Mesothelial cell of epicardium (in vitro differentiated cells): ENCODE data around the gene USP17L27. TPM values are rescaled to one million over a fixed set of nuclear protein-coding genes. Genes with fewer than 3 reads are reported as not detected.
"Not testable (repeated sequence)": the region's sequence is repeated elsewhere in the genome, so short reads cannot be mapped to it uniquely, and the experiment has no call there.

Experiments
- DNase-seq, 2 experiments: peaks; one replicate each; pipeline ENCODE4 v3.0.0; 2021; ENCODE audit warnings: low spot score in 2 of 2; ENCODE audit not compliant: unreplicated experiment in 2 of 2
- H3K27ac Mint-ChIP-seq: 2 replicates; pipeline ENCODE4 v1.8.0; 2021; ENCODE audit warnings: mixed read lengths
- H3K27me3 Mint-ChIP-seq: 2 replicates; pipeline ENCODE4 v1.8.0; 2021; ENCODE audit warnings: low read depth, mixed read lengths
- H3K36me3 Mint-ChIP-seq: 2 replicates; pipeline ENCODE4 v1.8.0; 2021; ENCODE audit warnings: mixed read lengths
- H3K4me1 Mint-ChIP-seq: 2 replicates; pipeline ENCODE4 v1.8.0; 2021; ENCODE audit warnings: mixed read lengths
- H3K4me3 Mint-ChIP-seq: 2 replicates; pipeline ENCODE4 v1.8.0; 2021; ENCODE audit warnings: mild to moderate bottlenecking, moderate library complexity, mixed read lengths
- H3K9me3 Mint-ChIP-seq: 2 replicates; pipeline ENCODE4 v1.8.0; 2021; ENCODE audit warnings: mixed read lengths
- total RNA-seq: library from RNA; stranded (reverse); gene quantifications from 3 replicates; pipeline ENCODE4 v1.2.1, GENCODE V29; 2021

Gene USP17L27
- total RNA-seq, result not detected in 3 replicates

- H3K27me3 Mint-ChIP-seq, H3K9me3 Mint-ChIP-seq, H3K4me1 Mint-ChIP-seq, DNase-seq, H3K36me3 Mint-ChIP-seq, H3K4me3 Mint-ChIP-seq, H3K27ac Mint-ChIP-seq: not testable (repeated sequence)
Observed at GRCh38 chr4:9343848-9344247, at the start of gene USP17L27. Gene USP17L27 (plus strand): TSS chr4:9344148. CDS start chr4:9344148, 0 bp downstream.

GRCh38 chr4:9324191-9324590 lies 19.8 kb upstream of the USP17L27 start:
- H3K4me1 Mint-ChIP-seq, H3K27me3 Mint-ChIP-seq, H3K27ac Mint-ChIP-seq, H3K9me3 Mint-ChIP-seq, DNase-seq, H3K4me3 Mint-ChIP-seq, H3K36me3 Mint-ChIP-seq: not testable (repeated sequence)

GRCh38 chr4:9324865-9325264 lies 19.1 kb upstream of the USP17L27 start, which contains the start of gene USP17L24:
Gene USP17L24 (plus strand): TSS chr4:9325165. CDS start chr4:9325165, 0 bp downstream.
- H3K36me3 Mint-ChIP-seq, H3K27me3 Mint-ChIP-seq, DNase-seq, H3K4me3 Mint-ChIP-seq, H3K9me3 Mint-ChIP-seq, H3K4me1 Mint-ChIP-seq, H3K27ac Mint-ChIP-seq: not testable (repeated sequence)

- not testable (repeated sequence) for H3K4me1 Mint-ChIP-seq, H3K27me3 Mint-ChIP-seq, H3K27ac Mint-ChIP-seq, H3K9me3 Mint-ChIP-seq, H3K4me3 Mint-ChIP-seq, H3K36me3 Mint-ChIP-seq, DNase-seq
Observed at GRCh38 chr4:9329611-9330010, 14.3 kb upstream of the USP17L27 start, which contains the start of gene USP17L25. Gene USP17L25 (plus strand): TSS chr4:9329911. CDS start chr4:9329911, 0 bp downstream.

GRCh38 chr4:9334358-9334757 lies 9.6 kb upstream of the USP17L27 start, which contains the start of gene USP17L26:
Gene USP17L26 (plus strand): TSS chr4:9334658. CDS start chr4:9334658, 0 bp downstream.
- H3K27ac Mint-ChIP-seq, DNase-seq, H3K36me3 Mint-ChIP-seq, H3K4me3 Mint-ChIP-seq, H3K9me3 Mint-ChIP-seq, H3K27me3 Mint-ChIP-seq, H3K4me1 Mint-ChIP-seq: not testable (repeated sequence)

- H3K9me3 Mint-ChIP-seq, H3K4me3 Mint-ChIP-seq, H3K36me3 Mint-ChIP-seq, DNase-seq, H3K27me3 Mint-ChIP-seq, H3K27ac Mint-ChIP-seq, H3K4me1 Mint-ChIP-seq: not testable (repeated sequence)
Observed at GRCh38 chr4:9339103-9339502, 4.8 kb upstream of the USP17L27 start, which contains the start of gene USP17L5. Gene USP17L5 (plus strand): TSS chr4:9339403. CDS start chr4:9339403, 0 bp downstream.

GRCh38 chr4:9348593-9348992 lies 4.6 kb downstream of the USP17L27 start, which contains the start of gene USP17L28:
Gene USP17L28 (plus strand): TSS chr4:9348893. CDS start chr4:9348893, 0 bp downstream.
- not testable (repeated sequence) for H3K27ac Mint-ChIP-seq, H3K27me3 Mint-ChIP-seq, H3K4me1 Mint-ChIP-seq, H3K4me3 Mint-ChIP-seq, DNase-seq, H3K36me3 Mint-ChIP-seq, H3K9me3 Mint-ChIP-seq

GRCh38 chr4:9350866-9351265 lies 6.9 kb downstream of the USP17L27 start:
- H3K4me3 Mint-ChIP-seq, DNase-seq, H3K27me3 Mint-ChIP-seq, H3K27ac Mint-ChIP-seq, H3K4me1 Mint-ChIP-seq, H3K9me3 Mint-ChIP-seq, H3K36me3 Mint-ChIP-seq: not testable (repeated sequence)

GRCh38 chr4:9353338-9353737 lies 9.4 kb downstream of the USP17L27 start, which contains the start of gene USP17L29:
Gene USP17L29 (plus strand): TSS chr4:9353638. CDS start chr4:9353638, 0 bp downstream.
- H3K36me3 Mint-ChIP-seq, H3K27ac Mint-ChIP-seq, DNase-seq, H3K4me1 Mint-ChIP-seq, H3K9me3 Mint-ChIP-seq, H3K4me3 Mint-ChIP-seq, H3K27me3 Mint-ChIP-seq: not testable (repeated sequence)

- H3K4me3 Mint-ChIP-seq, H3K4me1 Mint-ChIP-seq, DNase-seq, H3K9me3 Mint-ChIP-seq, H3K36me3 Mint-ChIP-seq, H3K27ac Mint-ChIP-seq, H3K27me3 Mint-ChIP-seq: not testable (repeated sequence)
Observed at GRCh38 chr4:9362829-9363228, 18.9 kb downstream of the USP17L27 start, which contains the start of gene USP17L30. Gene USP17L30 (plus strand): TSS chr4:9363129. CDS start chr4:9363129, 0 bp downstream.

- H3K4me1 Mint-ChIP-seq, DNase-seq, H3K4me3 Mint-ChIP-seq, H3K36me3 Mint-ChIP-seq, H3K27ac Mint-ChIP-seq, H3K9me3 Mint-ChIP-seq: not testable (repeated sequence)
- peaks cover 12% of the 10 kb centered on the region for H3K27me3 Mint-ChIP-seq
Observed at GRCh38 chr4:9379881-9380280, 35.9 kb downstream of the USP17L27 start.
